Fibroblast of skin of abdomen (primary cell): ENCODE measurements around the gene RSL1D1.
"Not testable (repeated sequence)": the region's sequence is repeated elsewhere in the genome, so short reads cannot be mapped to it uniquely, and the experiment has no call there.

ENCODE experiments used
- DNase-seq: peaks from one replicate; pipeline ENCODE4 v3.0.0-alpha.2; 2013

The RSL1D1 gene

DNA sequence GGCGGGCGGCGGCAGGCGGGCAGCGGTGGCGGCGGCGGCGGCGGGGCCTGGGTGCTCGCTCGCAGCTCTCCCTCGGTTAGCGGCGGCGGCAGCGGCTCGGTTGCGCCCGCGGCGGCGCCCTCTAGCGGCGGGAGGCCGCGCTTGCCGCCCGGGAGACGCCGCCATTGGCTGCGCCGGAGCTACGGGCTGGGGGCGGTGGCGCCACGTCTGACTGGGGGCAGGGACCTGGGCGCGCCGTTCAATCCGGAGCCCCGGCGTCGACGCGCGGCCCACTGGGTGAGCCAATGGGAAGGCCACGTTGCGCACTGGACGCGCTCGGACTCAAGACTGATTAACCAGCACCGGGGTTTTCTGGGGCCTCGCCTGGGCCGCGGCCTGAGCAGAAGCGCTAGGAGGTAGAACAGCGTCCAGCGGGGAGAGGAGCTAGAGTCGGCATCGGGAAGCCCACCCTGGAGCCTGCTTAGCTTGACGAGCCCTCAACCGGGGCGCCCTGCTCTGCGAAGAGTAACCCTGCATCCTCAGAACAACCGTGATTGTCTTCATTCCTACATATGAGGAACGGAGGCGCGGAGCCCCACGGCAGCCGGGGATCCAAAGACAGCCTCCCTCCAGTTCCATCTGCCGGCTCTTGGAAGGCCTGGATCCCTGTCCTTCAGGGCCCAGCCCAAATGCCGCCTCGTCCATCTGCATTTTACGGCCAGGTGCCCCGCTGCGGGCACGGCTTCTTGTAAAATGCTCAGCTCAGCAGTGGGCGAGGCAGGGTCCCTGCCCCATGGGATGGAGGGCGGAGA lies 54.0 kb downstream of the RSL1D1 start, which contains the start of gene ZC3H7A:
Gene ZC3H7A, minus strand, starts transcription at position 93 of the 791 bp plus-strand sequence. CDS start 14,904 bp downstream, outside the sequence.
- DNase-seq: peak; percentile 97

DNA sequence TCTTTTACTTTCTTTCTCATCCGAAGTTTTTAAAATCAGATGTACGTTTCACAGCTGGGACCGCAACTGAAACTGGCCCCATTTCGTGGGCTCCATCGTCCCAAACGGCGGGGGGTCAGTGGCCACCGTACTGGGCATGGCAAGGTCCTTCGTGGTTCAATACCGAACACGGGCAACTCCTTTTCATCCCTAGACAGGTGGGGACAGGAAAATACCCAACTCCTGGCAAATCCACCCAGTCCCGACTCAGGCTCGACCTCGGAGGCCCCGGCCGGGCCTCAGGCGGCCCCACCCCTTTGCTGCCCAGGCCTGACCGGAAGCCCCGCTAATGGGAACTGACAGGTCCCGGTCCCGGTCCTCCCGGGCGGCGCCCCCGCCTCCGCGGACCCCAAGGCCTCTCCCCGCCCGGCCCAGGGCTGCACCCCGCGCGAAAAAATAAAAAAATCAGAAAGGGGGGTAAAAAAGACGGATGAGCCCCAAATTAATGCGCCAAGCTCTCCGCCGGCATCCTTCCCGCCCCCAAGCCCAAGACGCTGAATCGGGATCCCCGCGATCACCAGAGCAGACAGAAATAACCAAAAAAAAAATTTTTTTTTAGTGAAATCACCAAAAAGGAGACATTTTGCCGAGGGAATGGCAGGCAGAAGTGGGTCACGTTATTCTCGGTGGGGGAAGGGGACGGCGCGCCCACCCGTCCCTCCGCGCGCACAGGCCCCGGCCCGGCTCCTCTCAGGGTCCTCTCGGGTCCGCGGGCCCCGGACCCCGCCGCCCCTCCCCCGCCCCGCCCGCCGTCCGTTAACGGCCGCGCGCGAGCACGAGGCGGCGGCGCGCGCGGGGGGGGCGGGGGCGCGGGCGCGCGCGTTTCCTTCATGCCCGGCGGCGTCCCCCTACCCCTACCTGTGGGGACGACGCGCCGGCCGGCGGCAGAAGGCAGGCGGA lies 54.8 kb downstream of the RSL1D1 start:
- DNase-seq: peak; percentile 30

DNA sequence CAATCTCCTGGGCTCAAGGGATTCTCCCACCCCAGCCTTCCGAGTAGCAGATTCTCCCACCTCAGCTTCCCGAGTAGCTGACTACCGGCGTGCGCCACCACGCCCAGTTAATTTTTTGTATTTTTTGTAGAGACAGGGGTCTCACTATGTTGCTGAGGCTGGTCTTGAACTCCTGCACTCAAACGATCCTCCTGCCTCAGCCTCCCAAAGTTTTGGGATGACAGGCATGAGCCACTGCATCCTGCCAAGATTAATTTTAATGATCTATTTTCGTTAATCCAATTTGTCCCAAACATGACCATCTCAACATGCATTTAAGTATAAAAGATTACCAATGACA lies 55.5 kb downstream of the RSL1D1 start:
- DNase-seq: no peak

DNA sequence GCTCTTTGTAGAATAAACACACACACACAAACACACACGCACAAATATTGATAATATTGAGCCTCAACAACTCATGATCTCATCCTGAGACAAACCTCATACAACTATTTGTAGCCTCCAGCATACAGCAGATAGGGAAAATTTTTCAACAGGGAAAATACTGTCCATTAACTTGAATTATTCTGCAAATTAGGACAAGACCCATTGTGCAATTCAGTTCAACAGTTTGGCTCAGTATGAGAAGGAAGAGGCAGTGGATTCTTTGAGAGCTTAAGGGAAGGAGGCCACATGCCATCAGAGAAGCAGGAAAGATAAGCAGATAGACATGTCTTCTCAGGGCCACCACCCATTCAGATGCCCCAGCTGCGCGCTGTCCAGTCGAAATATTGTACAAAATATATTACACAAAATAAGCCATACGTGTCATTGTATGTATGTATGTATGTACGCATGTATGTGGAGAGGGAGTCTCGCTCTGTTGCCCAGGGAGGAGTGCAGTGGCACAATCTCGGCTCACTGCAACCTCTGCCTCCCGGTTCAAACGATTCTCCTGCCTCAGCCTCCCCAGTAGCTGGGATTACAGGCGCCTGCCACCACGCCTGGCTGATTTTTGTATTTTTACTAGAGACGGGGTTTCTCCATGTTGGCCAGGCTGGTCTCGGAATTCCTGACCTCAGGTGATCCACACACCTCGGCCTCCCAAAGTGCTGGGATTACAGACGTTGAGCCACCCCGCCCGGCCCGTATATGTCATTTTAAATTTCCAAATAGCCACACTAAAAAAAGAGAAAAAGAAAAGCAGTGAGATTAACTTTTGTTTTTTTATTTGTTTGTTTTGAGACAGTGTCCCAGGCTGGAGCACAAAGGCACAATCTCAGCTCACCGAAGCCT lies 56.1 kb downstream of the RSL1D1 start:
- DNase-seq: peak; percentile 12

DNA sequence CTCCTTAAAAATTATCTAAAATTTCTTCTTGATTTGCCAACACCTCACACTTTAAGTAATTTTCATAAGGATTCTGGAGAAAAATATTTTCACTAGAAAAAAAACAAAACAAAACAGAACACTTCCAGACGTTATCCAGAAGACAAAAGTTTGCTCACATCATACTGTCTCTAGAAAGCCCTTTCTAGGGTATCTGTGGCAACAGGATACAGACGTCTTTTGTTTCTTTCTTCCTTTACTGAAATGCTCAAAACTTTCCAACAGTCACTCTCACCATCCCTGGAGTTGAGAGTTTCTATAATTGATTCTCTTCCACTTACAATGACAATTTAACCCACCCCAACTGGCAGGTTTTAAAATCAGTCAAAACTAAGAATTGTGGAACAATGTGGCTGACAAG lies 56.9 kb downstream of the RSL1D1 start:
- DNase-seq: no peak

DNA sequence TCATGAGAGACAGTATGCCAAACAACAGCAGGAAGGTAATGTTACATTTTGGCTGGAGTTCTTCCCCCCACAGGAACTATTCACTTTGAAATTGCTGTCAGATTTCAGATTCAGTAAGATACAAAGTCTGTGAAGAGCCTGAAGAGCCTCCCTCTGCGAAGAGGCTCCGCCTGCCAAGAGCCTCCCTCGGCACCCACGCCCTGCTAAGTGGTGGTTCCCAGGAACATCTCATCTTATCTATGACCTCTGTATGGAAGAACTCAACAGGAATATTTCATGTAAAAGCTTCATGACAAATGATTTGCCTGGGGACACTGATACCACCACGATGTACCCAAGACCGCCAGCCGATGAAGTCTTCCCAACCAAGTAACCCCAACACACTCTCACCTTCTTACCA lies 57.5 kb downstream of the RSL1D1 start:
- no peak for DNase-seq

DNA sequence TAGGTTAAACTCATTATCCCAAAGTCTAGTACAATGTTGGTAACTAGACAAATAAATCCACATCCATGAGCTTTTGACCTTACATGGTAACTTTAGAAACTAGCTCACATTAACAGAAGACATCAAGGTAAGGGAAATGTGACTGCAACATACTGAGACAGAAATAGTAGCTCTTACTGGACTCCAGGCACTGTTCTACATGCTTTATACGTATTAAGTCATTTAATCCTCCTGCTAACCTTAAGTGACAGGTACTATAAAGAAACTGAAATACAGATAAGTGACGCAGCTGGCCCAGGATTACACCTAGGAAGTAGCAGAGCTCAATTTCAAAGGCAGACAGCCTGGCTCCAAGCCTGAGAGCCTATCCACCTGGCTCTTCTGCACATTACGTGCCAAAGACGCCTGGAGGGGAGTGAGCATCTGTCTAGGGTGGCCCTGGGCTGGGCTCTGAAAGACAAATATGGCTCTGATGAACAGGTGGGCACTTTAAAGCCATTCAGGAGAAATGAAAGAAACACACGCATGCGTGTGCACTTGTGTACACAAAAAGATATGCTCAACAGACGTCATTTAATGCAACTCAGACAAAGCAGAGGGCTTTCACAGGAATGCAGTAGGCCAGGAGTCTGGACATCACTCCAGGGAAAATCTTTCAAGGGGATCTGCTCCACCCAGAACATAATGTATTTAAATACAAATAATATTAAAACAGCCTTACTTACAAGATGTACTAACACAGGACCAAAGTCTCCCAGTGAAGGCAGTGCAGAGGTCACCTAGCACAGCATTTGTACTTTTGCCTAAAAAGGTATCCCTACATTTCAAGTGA lies 58.7 kb downstream of the RSL1D1 start:
- DNase-seq: no peak

DNA sequence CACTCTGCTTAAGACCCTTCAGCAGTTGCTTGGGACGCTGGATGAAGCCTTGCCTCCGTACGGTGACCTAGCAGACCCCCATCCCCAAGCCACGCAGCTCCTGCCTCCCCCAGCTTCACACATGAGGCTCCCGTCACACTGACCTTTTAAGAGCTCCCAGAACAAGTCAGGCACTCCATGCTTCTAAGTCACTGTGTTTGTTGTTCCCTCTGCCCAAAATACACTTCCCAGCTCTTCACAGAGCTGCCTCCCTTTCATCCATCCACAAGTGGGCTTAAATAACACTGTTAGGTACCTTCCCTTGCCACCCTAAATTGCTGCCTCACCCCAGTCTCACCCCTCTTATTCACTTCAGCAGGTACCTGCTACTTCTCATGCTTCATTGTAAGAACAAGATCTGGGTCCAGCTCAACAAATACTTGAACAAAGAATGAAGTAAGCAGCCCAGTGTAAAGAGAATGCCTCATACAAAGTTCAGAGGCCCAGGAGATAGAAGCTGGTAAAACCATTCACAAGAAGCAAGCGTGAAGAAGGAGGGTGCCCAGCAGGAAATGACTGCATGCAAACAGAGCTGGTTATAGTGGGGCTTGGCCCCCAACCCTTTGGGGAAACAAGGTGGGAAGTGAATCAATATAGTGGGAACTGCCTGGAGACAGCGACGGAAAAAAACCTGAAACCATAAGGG lies 60.1 kb downstream of the RSL1D1 start:
- no peak for DNase-seq

DNA sequence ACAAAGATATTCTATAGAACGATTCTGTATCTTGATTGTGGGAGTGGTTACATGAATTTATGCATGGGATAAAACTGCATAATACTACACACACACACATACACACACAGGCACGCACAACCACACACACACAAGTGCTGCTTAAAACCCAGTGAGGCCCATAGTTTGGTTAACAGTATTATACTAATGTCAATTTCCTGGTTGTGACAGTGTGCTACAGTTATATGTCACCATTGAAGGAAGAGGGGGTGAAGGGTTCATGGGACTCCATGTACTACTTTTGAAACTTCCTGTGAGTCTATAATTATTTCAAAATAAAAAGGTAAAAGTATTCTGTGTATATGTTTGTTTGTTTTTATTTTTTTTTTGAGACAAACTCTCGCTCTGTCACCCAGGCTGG lies 62.4 kb downstream of the RSL1D1 start:
- no peak for DNase-seq

DNA sequence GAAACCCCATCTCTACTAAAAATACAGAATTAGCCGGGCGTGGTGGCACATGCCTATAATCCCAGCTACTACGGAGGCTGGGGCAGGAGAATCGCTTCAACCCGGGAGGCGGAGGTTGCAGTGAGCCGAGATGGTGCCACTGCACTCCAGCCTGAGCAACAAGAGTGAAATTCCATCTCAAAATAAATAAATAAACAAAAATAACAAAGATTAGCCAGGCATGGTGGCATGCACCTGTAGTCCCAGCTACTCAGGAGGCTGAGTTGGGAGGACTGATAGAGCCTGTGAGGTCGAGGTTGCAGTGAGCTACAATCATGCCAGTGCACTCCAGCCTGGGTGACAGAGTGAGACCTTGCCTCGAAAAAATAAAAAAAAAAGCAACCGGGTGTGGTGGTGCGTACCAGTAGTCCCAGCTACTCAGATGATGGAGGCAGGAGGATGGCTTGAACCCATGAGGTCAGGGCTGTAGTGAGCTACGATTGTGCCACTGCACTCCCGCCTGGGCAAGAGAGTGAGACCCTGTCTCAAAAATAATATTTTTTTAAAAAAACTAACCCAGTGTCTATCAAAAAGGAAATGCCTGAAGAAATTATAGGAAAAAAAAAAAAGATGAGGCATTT lies 66.3 kb downstream of the RSL1D1 start:
- not testable (repeated sequence) for DNase-seq

DNA sequence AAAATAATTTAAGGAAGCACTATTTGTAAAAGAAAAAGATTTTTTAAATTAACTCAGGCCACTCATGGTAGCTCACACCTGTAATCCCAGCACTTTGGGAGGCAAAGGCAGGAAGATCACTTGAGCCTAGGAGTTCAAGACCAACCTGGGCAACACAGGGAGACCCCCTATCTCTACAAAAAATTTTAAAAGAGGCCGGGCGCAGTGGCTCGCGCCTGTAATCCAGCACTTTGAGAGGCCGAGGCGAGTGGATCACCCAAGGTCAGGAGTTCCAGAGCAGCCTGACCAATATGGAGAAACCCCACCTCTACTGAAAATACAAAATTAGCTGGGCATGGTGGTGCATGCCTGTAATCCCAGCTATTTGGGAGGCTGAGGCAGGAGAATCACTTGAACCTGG lies 67.0 kb downstream of the RSL1D1 start:
- not testable (repeated sequence) for DNase-seq

DNA sequence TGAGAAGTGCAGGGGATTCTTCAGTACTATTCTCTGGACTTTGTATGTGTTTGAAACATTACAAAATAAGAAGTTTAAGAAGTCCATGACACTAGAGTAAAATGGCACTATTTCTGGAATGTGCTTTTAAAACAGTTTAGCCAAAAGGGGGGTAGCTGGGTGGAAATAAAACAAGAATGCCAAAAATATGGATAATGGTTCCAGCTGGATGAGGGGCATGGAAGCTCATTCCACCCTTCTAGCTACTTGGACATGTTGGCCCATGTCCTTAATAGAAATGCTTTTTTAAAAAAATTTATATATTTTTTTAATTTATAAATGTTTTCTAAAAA lies 67.3 kb downstream of the RSL1D1 start:
- DNase-seq: peak; percentile 28
